ENCODE data around the gene ACER2.

DNA sequence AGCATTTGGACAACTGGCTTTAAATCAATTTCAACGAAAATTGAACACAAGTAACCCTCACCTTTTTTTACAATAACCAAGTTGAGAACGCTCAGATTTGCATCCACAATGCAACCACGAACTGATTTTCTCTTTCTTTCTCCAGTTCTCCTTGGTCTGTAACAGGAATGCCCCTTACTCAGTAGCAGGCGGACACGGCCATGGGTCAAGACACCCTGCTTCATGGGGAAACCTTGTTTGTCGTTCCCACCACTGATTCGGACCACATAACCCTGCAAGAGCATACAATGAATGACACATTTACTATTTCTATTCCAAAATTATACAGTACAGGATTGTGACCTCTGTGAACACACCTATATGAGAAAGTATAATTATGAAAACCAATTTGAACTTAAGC is 30.2 kb upstream of the ACER2 start:
- TF ChIP-seq, protein P1, sequence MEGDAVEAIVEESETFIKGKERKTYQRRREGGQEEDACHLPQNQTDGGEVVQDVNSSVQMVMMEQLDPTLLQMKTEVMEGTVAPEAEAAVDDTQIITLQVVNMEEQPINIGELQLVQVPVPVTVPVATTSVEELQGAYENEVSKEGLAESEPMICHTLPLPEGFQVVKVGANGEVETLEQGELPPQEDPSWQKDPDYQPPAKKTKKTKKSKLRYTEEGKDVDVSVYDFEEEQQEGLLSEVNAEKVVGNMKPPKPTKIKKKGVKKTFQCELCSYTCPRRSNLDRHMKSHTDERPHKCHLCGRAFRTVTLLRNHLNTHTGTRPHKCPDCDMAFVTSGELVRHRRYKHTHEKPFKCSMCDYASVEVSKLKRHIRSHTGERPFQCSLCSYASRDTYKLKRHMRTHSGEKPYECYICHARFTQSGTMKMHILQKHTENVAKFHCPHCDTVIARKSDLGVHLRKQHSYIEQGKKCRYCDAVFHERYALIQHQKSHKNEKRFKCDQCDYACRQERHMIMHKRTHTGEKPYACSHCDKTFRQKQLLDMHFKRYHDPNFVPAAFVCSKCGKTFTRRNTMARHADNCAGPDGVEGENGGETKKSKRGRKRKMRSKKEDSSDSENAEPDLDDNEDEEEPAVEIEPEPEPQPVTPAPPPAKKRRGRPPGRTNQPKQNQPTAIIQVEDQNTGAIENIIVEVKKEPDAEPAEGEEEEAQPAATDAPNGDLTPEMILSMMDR (IDR thresholded peaks at IDR 0.05; ENCODE audit: insufficient read depth, low read depth, low read length), result no peak
- no peak for TF ChIP-seq EZH2 (IDR thresholded peaks at IDR 0.05; ENCODE audit: insufficient read depth, low read length)

Data from astrocyte (in vitro differentiated cells and primary cell).